ENCODE results near the gene ALDOC. TPM values are rescaled to one million over a fixed set of nuclear protein-coding genes. Genes with fewer than 3 reads are reported as not detected.

ALDOC gene
- total and polyA plus RNA-seq, 2 donors (not counting 1 experiment from before 2014, with no cell fraction given), result 16.7 to 26.6 TPM

DNA sequence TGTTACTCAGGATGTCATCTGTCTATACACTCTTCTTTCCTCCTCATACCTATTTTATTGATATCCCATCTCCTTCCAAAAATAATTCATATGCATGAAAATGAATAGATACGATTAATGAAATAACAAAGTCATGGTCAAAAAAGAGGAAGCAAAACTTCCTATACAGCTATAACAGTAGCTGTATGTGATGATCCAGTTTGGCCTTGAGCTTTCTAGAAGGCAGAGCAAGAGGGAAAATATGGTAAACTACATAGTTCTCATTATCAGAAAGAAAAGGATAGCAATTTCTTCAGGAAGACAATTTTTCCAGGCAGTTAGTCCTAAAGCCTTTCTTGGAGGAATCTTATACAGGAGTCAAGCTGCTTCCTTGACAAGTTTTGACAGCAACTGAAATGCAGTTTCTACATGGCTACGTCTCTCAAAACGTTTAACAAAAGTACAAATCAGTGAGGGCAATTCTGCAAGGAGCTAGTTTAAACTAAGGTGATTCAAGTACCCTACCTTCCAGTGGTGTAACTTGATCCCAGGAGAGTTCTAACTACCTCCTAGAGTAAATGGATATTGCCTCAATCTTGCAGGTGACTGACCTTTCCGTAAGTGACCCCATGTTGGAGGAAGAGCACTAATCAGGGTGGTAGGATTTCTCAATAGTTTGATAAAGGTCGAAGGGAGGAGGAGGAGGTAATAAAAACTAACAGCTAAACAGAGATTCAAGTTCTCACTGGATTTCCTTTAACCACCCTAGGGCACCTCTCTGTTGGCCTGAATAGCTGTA lies 21.1 kb upstream of the ALDOC start:
- intact Hi-C loops (cut with micrococcal nuclease), result no loop called here
- H3K27me3 ChIP-seq (replicated peaks in 1 of 4; ENCODE audit: control extremely low read depth in 1 of 4, control insufficient read depth in 3 of 4, insufficient read depth in 4 of 4, low read length in 3 of 4), result no peaks in the 10 kb centered on the region
- peak overlapping the region in 1 of 2 donors; percentile 37 for H3K27ac ChIP-seq (ENCODE audit: low read length in 2 of 2)
- no peaks in the 10 kb centered on the region for H3K79me2 ChIP-seq (ENCODE audit: control insufficient read depth, insufficient read depth, low read length)
- no peak for TF ChIP-seq EZH2 (IDR thresholded peaks at IDR 0.05; ENCODE audit: borderline replicate concordance, insufficient read depth, low read depth, low read length, poor library complexity, severe bottlenecking)
- TF ChIP-seq CTCF (IDR thresholded peaks at IDR 0.05), result no peak
- no peaks in the 10 kb centered on the region for H3K36me3 ChIP-seq (replicated peaks in 1 of 2; ENCODE audit: control extremely low read depth in 1 of 2, control insufficient read depth in 1 of 2, extremely low read depth in 1 of 2, insufficient read depth in 2 of 2, low read length in 1 of 2)
- CTCF ChIA-PET, result interaction anchor here (1.0 to 1.5 kb wide), 5 partner anchors 10 to 102 kb away, joined by 3 to 6 read pairs (median 3); no protein-coding TSS in a partner anchor
- WGBS (ENCODE audit: insufficient coverage), result no CpG with 5 or more reads among the region's 5 CpGs
- POLR2A ChIA-PET, result interaction anchor here (0.6 to 1.3 kb wide), 3 partner anchors 19 to 26 kb away, joined by 3 read pairs; partner anchors contain the start of genes ALDOC and PIGS
- no peaks in the 10 kb centered on the region for H4K20me1 ChIP-seq (ENCODE audit: control insufficient read depth, insufficient read depth, low read length, poor library complexity, severe bottlenecking)
- DNase-seq, result no peak
- Mint-ChIP-seq H3K27ac (peak overlapping the region; percentile 75), H3K4me1 (peaks cover 24% of the 10 kb centered on the region), H3K27me3 (no peaks in the 10 kb centered on the region), H3K4me3 (peak overlapping the region; percentile 98), H3K9me3 (ENCODE audit: insufficient read depth) (no peaks in the 10 kb centered on the region)
- H3K4me3 ChIP-seq (ENCODE audit: control extremely low read depth in 1 of 5, extremely low read depth in 1 of 5, insufficient read depth in 1 of 5, low read depth in 2 of 5, low read length in 4 of 5), result no peak overlapping the region
- H3K4me1 ChIP-seq (ENCODE audit: control insufficient read depth in 2 of 2, insufficient read depth in 2 of 2, low read length in 2 of 2), result peaks cover 19% of the 10 kb centered on the region in 2 donors
- no peak for ATAC-seq (ENCODE audit: low read depth)
- peak overlapping the region; percentile 91 for H2AFZ ChIP-seq (ENCODE audit: insufficient read depth, low read depth, low read length, poor library complexity, severe bottlenecking)
- H3K9ac ChIP-seq (ENCODE audit: low read length), result no peak overlapping the region
- no peaks in the 10 kb centered on the region for H3K9me3 ChIP-seq (ENCODE audit: control extremely low read depth in 1 of 3, control insufficient read depth in 2 of 3, insufficient read depth in 1 of 3, low read length in 2 of 3)
- peak overlapping the region; percentile 95 for H3K4me2 ChIP-seq (replicated peaks; ENCODE audit: low read depth, low read length, poor library complexity, severe bottlenecking)

- Histone ChIP-seq H3K9ac (ENCODE audit: low read length) (no peak overlapping the region), H3K4me2 (replicated peaks; ENCODE audit: low read depth, low read length, poor library complexity, severe bottlenecking) (no peak overlapping the region), H3K27ac (ENCODE audit: low read length in 2 of 2) (no peak overlapping the region), H3K4me1 (ENCODE audit: control insufficient read depth in 2 of 2, insufficient read depth in 2 of 2, low read length in 2 of 2) (no peaks in the 10 kb centered on the region), H3K9me3 (ENCODE audit: control extremely low read depth in 1 of 3, control insufficient read depth in 2 of 3, insufficient read depth in 1 of 3, low read length in 2 of 3) (no peaks in the 10 kb centered on the region), H3K79me2 (ENCODE audit: control insufficient read depth, insufficient read depth, low read length) (no peaks in the 10 kb centered on the region), H3K4me3 (ENCODE audit: control extremely low read depth in 1 of 5, extremely low read depth in 1 of 5, insufficient read depth in 1 of 5, low read depth in 2 of 5, low read length in 4 of 5) (no peak overlapping the region), H4K20me1 (ENCODE audit: control insufficient read depth, insufficient read depth, low read length, poor library complexity, severe bottlenecking) (no peaks in the 10 kb centered on the region), H2AFZ (ENCODE audit: insufficient read depth, low read depth, low read length, poor library complexity, severe bottlenecking) (no peak overlapping the region), H3K36me3 (replicated peaks in 1 of 2; ENCODE audit: control extremely low read depth in 1 of 2, control insufficient read depth in 1 of 2, extremely low read depth in 1 of 2, insufficient read depth in 2 of 2, low read length in 1 of 2) (peaks cover 0 to 3% of the 10 kb centered on the region in 2 experiments), H3K27me3 (replicated peaks in 1 of 4; ENCODE audit: control extremely low read depth in 1 of 4, control insufficient read depth in 3 of 4, insufficient read depth in 4 of 4, low read length in 3 of 4) (no peaks in the 10 kb centered on the region)
- Mint-ChIP-seq H3K9me3 (ENCODE audit: insufficient read depth) (no peaks in the 10 kb centered on the region), H3K27me3 (no peaks in the 10 kb centered on the region), H3K27ac (no peak overlapping the region), H3K4me3 (no peak overlapping the region), H3K4me1 (peaks cover under 1% of the 10 kb centered on the region)
- CTCF ChIA-PET, result no interaction called here
- no peak for TF ChIP-seq EZH2 (IDR thresholded peaks at IDR 0.05; ENCODE audit: borderline replicate concordance, insufficient read depth, low read depth, low read length, poor library complexity, severe bottlenecking)
- TF ChIP-seq CTCF (IDR thresholded peaks at IDR 0.05), result no peak
- POLR2A ChIA-PET, result no interaction called here
- 100% methylated on average over 3 of the region's 4 CpGs for WGBS (ENCODE audit: insufficient coverage)
- DNase-seq (no peak), ATAC-seq (ENCODE audit: low read depth) (no peak)
- intact Hi-C loops (cut with micrococcal nuclease), result no loop called here
Observed at GRCh38 chr17:28592260-28592659, 15.6 kb upstream of the ALDOC start.

Data from B cell (primary cell).